Neural cell (in vitro differentiated cells): ENCODE measurements around the gene BCL11B. TPM values are rescaled to one million over a fixed set of nuclear protein-coding genes. Genes with fewer than 3 reads are reported as not detected.

ENCODE experiments used
- H2AFZ ChIP-seq: fragments of 200-600, 300-800 bp; sonication (generic), shearing (Covaris generic); 2 replicates; pipeline ENCODE4 v1.6.0; 2014; ENCODE audit warnings: low read depth, mild to moderate bottlenecking, antibody characterized with exemption, low read length, moderate library complexity
- H3F3A ChIP-seq: fragments of 200-600 bp; shearing (Covaris generic); 2 replicates; pipeline ENCODE4 v1.6.1; 2016; ENCODE audit warnings: mild to moderate bottlenecking, moderate library complexity, mixed read lengths, antibody characterized with exemption, low read length; ENCODE audit not compliant: insufficient read depth, poor library complexity, severe bottlenecking
- H3K27ac ChIP-seq: fragments of 200-600, 300-800 bp; sonication (generic), shearing (Covaris generic); 2 replicates; pipeline ENCODE4 v1.5.1; 2014; ENCODE audit warnings: mild to moderate bottlenecking, low read length, moderate library complexity
- H3K27me3 ChIP-seq: fragments of 300-800, 200-600 bp; sonication (generic), shearing (Covaris generic); 2 replicates; pipeline ENCODE4 v1.6.0; 2014; ENCODE audit warnings: mild to moderate bottlenecking, low read depth, low read length, moderate library complexity; ENCODE audit not compliant: insufficient read depth
- H3K36me3 ChIP-seq: fragments of 300-800, 200-600 bp; sonication (generic), shearing (Covaris generic); 2 replicates; pipeline ENCODE4 v1.5.1; 2014; ENCODE audit warnings: mild to moderate bottlenecking, antibody characterized with exemption, low read length, moderate library complexity; ENCODE audit not compliant: insufficient read depth
- H3K4me2 ChIP-seq: fragments of 300-800, 200-600 bp; sonication (generic), shearing (Covaris generic); 2 replicates; pipeline ENCODE4 v1.6.0; 2014; ENCODE audit warnings: mild to moderate bottlenecking, low read length
- H3K4me3 ChIP-seq: fragments of 300-800, 200-600 bp; sonication (generic), shearing (Covaris generic); 2 replicates; pipeline ENCODE4 v1.5.1; 2014; ENCODE audit warnings: mild to moderate bottlenecking, low read length, moderate library complexity
- H3K79me2 ChIP-seq: fragments of 200-600 bp; shearing (Covaris generic); replicated peaks from 2 replicates; pipeline ENCODE4 v1.6.0; 2014; ENCODE audit warnings: mild to moderate bottlenecking, low read length, moderate library complexity; ENCODE audit not compliant: insufficient read depth
- H3K9ac ChIP-seq: fragments of 300-800, 200-600 bp; sonication (generic), shearing (Covaris generic); 2 replicates; pipeline ENCODE4 v1.6.1; 2016; ENCODE audit warnings: mild to moderate bottlenecking, low read length, mixed read lengths
- H3K9me2 ChIP-seq: fragments of 200-600 bp; shearing (Covaris generic); 2 replicates; pipeline ENCODE4 v1.6.1; 2016; ENCODE audit warnings: mild to moderate bottlenecking, low read length, mixed read lengths; ENCODE audit not compliant: insufficient read depth
- H3K9me3 ChIP-seq: fragments of 200-600, 300-800 bp; sonication (generic), shearing (Covaris generic); 2 replicates; pipeline ENCODE4 v1.6.1; 2016; ENCODE audit warnings: mild to moderate bottlenecking, mixed run types, low read length, moderate library complexity, mixed read lengths
- H4K20me1 ChIP-seq: fragments of 200-600 bp; shearing (Covaris generic); 2 replicates; pipeline ENCODE4 v1.6.1; 2016; ENCODE audit warnings: mild to moderate bottlenecking, mixed run types; ENCODE audit not compliant: insufficient read depth
- CTCF ChIP-seq: fragments of 450-650 bp; IDR thresholded peaks from 2 replicates; pipeline ENCODE4 v1.5.1; 2014; ENCODE audit warnings: antibody characterized with exemption, mild to moderate bottlenecking, moderate library complexity; ENCODE audit not compliant: poor library complexity, severe bottlenecking
- EP300 ChIP-seq: fragments of 450-650 bp; conservative IDR thresholded peaks from 2 replicates; pipeline ENCODE4 v1.6.1; 2014; ENCODE audit warnings: antibody characterized with exemption, mild to moderate bottlenecking, moderate library complexity; ENCODE audit not compliant: poor library complexity, severe bottlenecking
- EZH2 ChIP-seq: fragments of 200-600, 300-800 bp; shearing (Covaris generic), sonication (generic); IDR thresholded peaks from 2 replicates; pipeline ENCODE4 v1.6.1; 2014; ENCODE audit warnings: antibody characterized with exemption, low read length, borderline replicate concordance, mild to moderate bottlenecking; ENCODE audit not compliant: insufficient read depth, poor library complexity, severe bottlenecking
- MXI1 ChIP-seq: fragments of 450-650 bp; conservative IDR thresholded peaks from 2 replicates; pipeline ENCODE4 v1.6.1; 2014; ENCODE audit warnings: antibody characterized with exemption, mild to moderate bottlenecking; ENCODE audit not compliant: poor library complexity, severe bottlenecking
- POLR2AphosphoS5 ChIP-seq: IDR thresholded peaks from 2 replicates; pipeline ENCODE4 v1.6.1; 2012
- RAD21 ChIP-seq: fragments of 450-650 bp; conservative IDR thresholded peaks from 2 replicates; pipeline ENCODE4 v1.6.1; 2014; ENCODE audit warnings: antibody characterized with exemption, mild to moderate bottlenecking, moderate library complexity
- REST ChIP-seq: IDR thresholded peaks from 2 replicates; pipeline ENCODE4 v1.6.1; 2012; ENCODE audit warnings: borderline replicate concordance
- SMC3 ChIP-seq: fragments of 450-650 bp; conservative IDR thresholded peaks from 2 replicates; pipeline ENCODE4 v1.6.1; 2014; ENCODE audit warnings: antibody characterized with exemption, mild to moderate bottlenecking, moderate library complexity; ENCODE audit not compliant: poor library complexity
- TAF1 ChIP-seq: IDR thresholded peaks from 2 replicates; pipeline ENCODE4 v1.6.1; 2012; ENCODE audit warnings: low read depth
- polyA plus RNA-seq: library from polyadenylated mRNA; depleted of rRNA; stranded (reverse); fragments of >200 nt; gene quantifications from 2 replicates; pipeline ENCODE4 v1.2.3, GENCODE V29; 2014

The BCL11B gene
- polyA plus RNA-seq, 1 donor from 2014 or later, result 104 TPM

- Histone ChIP-seq H3K9me2 (no peaks in the 10 kb centered on the region), H3K27ac (no peak overlapping the region), H3K4me3 (no peak overlapping the region), H2AFZ (no peak overlapping the region), H3K27me3 (no peaks in the 10 kb centered on the region), H3K9me3 (no peaks in the 10 kb centered on the region), H3K9ac (no peak overlapping the region), H3K4me2 (no peak overlapping the region), H3K79me2 (peaks cover 81% of the 10 kb centered on the region), H3F3A (no peaks in the 10 kb centered on the region), H4K20me1 (peaks cover 86% of the 10 kb centered on the region), H3K36me3 (no peaks in the 10 kb centered on the region)
- no peak for TF ChIP-seq SMC3
- TF ChIP-seq TAF1, result no peak
- no peak for TF ChIP-seq MXI1
- TF ChIP-seq EP300, result no peak
- no peak for TF ChIP-seq CTCF
Observed at GRCh38 chr14:99181804-99182520, 90.0 kb downstream of the BCL11B start.

DNA sequence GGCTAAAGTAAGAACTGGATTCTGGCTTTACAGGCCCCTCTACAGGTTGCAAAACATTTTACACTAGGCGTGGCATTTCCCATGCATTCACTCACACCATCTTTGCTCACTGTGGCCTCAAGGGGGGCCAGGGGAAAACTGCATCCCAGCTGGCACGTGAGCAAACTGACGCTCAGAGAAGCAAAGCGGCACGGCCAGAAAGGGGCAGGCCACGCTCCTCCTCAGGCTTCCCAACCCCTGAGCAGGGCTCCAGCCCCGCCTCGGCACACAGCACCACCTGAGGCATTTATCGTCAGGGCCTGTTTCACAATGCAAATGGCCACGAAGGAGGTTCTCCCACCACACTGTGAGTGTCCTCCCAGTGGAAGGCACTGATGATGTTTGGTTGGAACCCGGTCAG lies 90.8 kb downstream of the BCL11B start:
- Histone ChIP-seq H3F3A (no peaks in the 10 kb centered on the region), H2AFZ (no peak overlapping the region), H3K4me3 (no peak overlapping the region), H3K79me2 (peaks cover 80% of the 10 kb centered on the region), H3K27ac (no peak overlapping the region), H3K36me3 (no peaks in the 10 kb centered on the region), H3K4me2 (no peak overlapping the region), H4K20me1 (peaks cover 86% of the 10 kb centered on the region), H3K9me2 (no peaks in the 10 kb centered on the region), H3K9me3 (no peaks in the 10 kb centered on the region), H3K9ac (no peak overlapping the region), H3K27me3 (no peaks in the 10 kb centered on the region)
- TF ChIP-seq EZH2, result no peak
- no peak for TF ChIP-seq RAD21
- no peak for TF ChIP-seq MXI1
- TF ChIP-seq EP300, result no peak
- no peak for TF ChIP-seq TAF1
- TF ChIP-seq CTCF, result no peak
- TF ChIP-seq SMC3, result no peak
- TF ChIP-seq REST, result no peak
- no peak for TF ChIP-seq POLR2AphosphoS5
